ENCODE measurements around the gene PARD3. TPM values are rescaled to one million over a fixed set of nuclear protein-coding genes. Genes with fewer than 3 reads are reported as not detected.

PARD3 gene
- total and polyA plus RNA-seq, 2 donors (not counting 3 experiments of a cell fraction or from before 2014, with no cell fraction given): 7.3 to 24.1 TPM

- Histone ChIP-seq H3K27ac (ENCODE audit: insufficient read depth, low read depth, low read length) (no peak overlapping the region), H4K20me1 (replicated peaks; ENCODE audit: control insufficient read depth, extremely low read depth, insufficient read depth, low read length) (no peaks in the 10 kb centered on the region), H3K9me3 (replicated peaks; ENCODE audit: control insufficient read depth, insufficient read depth, low read length) (no peaks in the 10 kb centered on the region), H2AFZ (ENCODE audit: low read depth, low read length) (no peak overlapping the region), H3K9ac (replicated peaks; ENCODE audit: extremely low read depth, insufficient read depth, low read length) (no peak overlapping the region), H3K4me1 (ENCODE audit: control insufficient read depth, extremely low read depth, insufficient read depth, low read length) (peaks cover 47% of the 10 kb centered on the region), H3K4me2 (ENCODE audit: insufficient read depth, low read length) (peak overlapping the region; percentile 31), H3K27me3 (ENCODE audit: control insufficient read depth in 2 of 2, insufficient read depth in 2 of 2, low read length in 2 of 2) (no peaks in the 10 kb centered on the region), H3K4me3 (replicated peaks in 1 of 3; ENCODE audit: insufficient read depth in 1 of 3, low read depth in 1 of 3, low read length in 3 of 3) (no peak overlapping the region), H3K79me2 (ENCODE audit: control insufficient read depth, insufficient read depth, low read length) (peaks cover 20% of the 10 kb centered on the region), H3K9me1 (replicated peaks; ENCODE audit: control insufficient read depth, extremely low read depth, insufficient read depth, low read length) (no peaks in the 10 kb centered on the region), H3K36me3 (ENCODE audit: control insufficient read depth in 2 of 2, extremely low read depth in 1 of 2, insufficient read depth in 2 of 2, low read length in 2 of 2) (no peaks in the 10 kb centered on the region)
- intact Hi-C loops (cut with micrococcal nuclease): no loop called here
- TF ChIP-seq MYC (IDR thresholded peaks at IDR 0.05; ENCODE audit: low read depth, low read length) (no peak), GATA2 (IDR thresholded peaks at IDR 0.05; ENCODE audit: insufficient read depth, insufficient read length, low read depth, low read length) (peak; percentile 20)
- dilution Hi-C loops (cut with MboI; ENCODE audit: extremely low pct_ligation_motif_present, low sequenced_read_pairs): no loop called here
- no TSS peak for BruUV-seq (replicated peaks)
- DNase-seq (ENCODE audit: low read depth, low spot score) (no peak), FAIRE-seq (no peak)
- ChIA-PET POLR2A (no interaction called here), CTCF (interaction anchor here (1.0 to 1.4 kb wide), 2 partner anchors 12 to 32 kb away, joined by 3 to 4 read pairs; no protein-coding TSS in a partner anchor)
These were observed 116.8 kb downstream of the PARD3 start for GRCh38 chr10:34698248-34698831.

GRCh38 chr10:34697351-34698247 lies 117.5 kb downstream of the PARD3 start:
- FAIRE-seq: no peak
- H3K4me2 ChIP-seq (ENCODE audit: insufficient read depth, low read length): no peak overlapping the region
- no TSS peak for BruUV-seq (replicated peaks)
- no peak for DNase-seq (ENCODE audit: low read depth, low spot score)
- H3K79me2 ChIP-seq (ENCODE audit: control insufficient read depth, insufficient read depth, low read length): peaks cover 18% of the 10 kb centered on the region
- no peak overlapping the region for H3K27ac ChIP-seq (ENCODE audit: insufficient read depth, low read depth, low read length)
- dilution Hi-C loops (cut with MboI; ENCODE audit: extremely low pct_ligation_motif_present, low sequenced_read_pairs): no loop called here
- TF ChIP-seq GATA2 (IDR thresholded peaks at IDR 0.05; ENCODE audit: insufficient read depth, insufficient read length, low read depth, low read length): no peak
- ChIA-PET POLR2A (no interaction called here), CTCF (interaction anchor here (1.0 kb wide), 1 partner anchor 32 kb away, joined by 3 read pairs; no protein-coding TSS in a partner anchor)
- no peaks in the 10 kb centered on the region for H4K20me1 ChIP-seq (replicated peaks; ENCODE audit: control insufficient read depth, extremely low read depth, insufficient read depth, low read length)
- no peak overlapping the region for H3K9ac ChIP-seq (replicated peaks; ENCODE audit: extremely low read depth, insufficient read depth, low read length)
- H3K9me3 ChIP-seq (replicated peaks; ENCODE audit: control insufficient read depth, insufficient read depth, low read length): no peaks in the 10 kb centered on the region
- no peak overlapping the region for H3K4me3 ChIP-seq (replicated peaks in 1 of 3; ENCODE audit: insufficient read depth in 1 of 3, low read depth in 1 of 3, low read length in 3 of 3)
- no peaks in the 10 kb centered on the region for H3K27me3 ChIP-seq (ENCODE audit: control insufficient read depth in 2 of 2, insufficient read depth in 2 of 2, low read length in 2 of 2)
- H3K36me3 ChIP-seq (ENCODE audit: control insufficient read depth in 2 of 2, extremely low read depth in 1 of 2, insufficient read depth in 2 of 2, low read length in 2 of 2): no peaks in the 10 kb centered on the region
- H3K9me1 ChIP-seq (replicated peaks; ENCODE audit: control insufficient read depth, extremely low read depth, insufficient read depth, low read length): no peaks in the 10 kb centered on the region
- peaks cover 47% of the 10 kb centered on the region for H3K4me1 ChIP-seq (ENCODE audit: control insufficient read depth, extremely low read depth, insufficient read depth, low read length)
- intact Hi-C loops (cut with micrococcal nuclease): no loop called here
- H2AFZ ChIP-seq (ENCODE audit: low read depth, low read length): no peak overlapping the region
